Mucosa of gallbladder (tissue), 1 donor: ENCODE data around the gene TCFL5. TPM values are rescaled to one million over a fixed set of nuclear protein-coding genes. Genes with fewer than 3 reads are reported as not detected.
A peak's percentile ranks its signal among the peaks of the same experiment; 100 is the strongest.

Experiments used
- DNase-seq: peaks from one replicate; pipeline ENCODE4 v3.0.0-alpha.2; 2020; ENCODE audit warnings: low spot score
- total RNA-seq: library from RNA; stranded (reverse); gene quantifications from one replicate; pipeline ENCODE4 v1.2.1, GENCODE V29; 2021
- donor health status: DM: no; HTN: no; CAD: no.

The TCFL5 gene
- total RNA-seq, 1 donor from 2014 or later = 8.2 TPM

- no peak for DNase-seq
Observed at GRCh38 chr20:62880147-62880934, 18.7 kb upstream of the TCFL5 start.

GRCh38 chr20:62879275-62880146 is 17.9 kb upstream of the TCFL5 start:
- DNase-seq = no peak

GRCh38 chr20:62878244-62879038 is 16.8 kb upstream of the TCFL5 start:
- no peak for DNase-seq

GRCh38 chr20:62876902-62877816 is 15.5 kb upstream of the TCFL5 start:
- DNase-seq = peak; percentile 52

GRCh38 chr20:62876501-62876901 is 14.9 kb upstream of the TCFL5 start:
- no peak for DNase-seq

GRCh38 chr20:62875419-62876361 is 14.1 kb upstream of the TCFL5 start:
- peak; percentile 71 for DNase-seq

GRCh38 chr20:62874964-62875344 is 13.3 kb upstream of the TCFL5 start:
- no peak for DNase-seq

- peak; percentile 70 for DNase-seq
Observed at GRCh38 chr20:62873681-62874031, 12.0 kb upstream of the TCFL5 start.

- DNase-seq = no peak
Observed at GRCh38 chr20:62873280-62873679, 11.7 kb upstream of the TCFL5 start.

GRCh38 chr20:62872862-62873261 is 11.2 kb upstream of the TCFL5 start:
- DNase-seq = no peak

GRCh38 chr20:62872184-62872847 is 10.7 kb upstream of the TCFL5 start:
- DNase-seq = no peak

- DNase-seq = no peak
Observed at GRCh38 chr20:62864207-62864606, 2.6 kb upstream of the TCFL5 start.

- no peak for DNase-seq
Observed at GRCh38 chr20:62860924-62861691, 514 bp downstream of the TCFL5 start.

- DNase-seq = no peak
Observed at GRCh38 chr20:62860391-62860923, 1.2 kb downstream of the TCFL5 start.

GRCh38 chr20:62859721-62860120 is 1.9 kb downstream of the TCFL5 start:
- DNase-seq = no peak

GRCh38 chr20:62858058-62858830 is 3.4 kb downstream of the TCFL5 start:
- DNase-seq = no peak

- no peak for DNase-seq
Observed at GRCh38 chr20:62856931-62857619, 4.5 kb downstream of the TCFL5 start.
